Effector CD8-positive, alpha-beta T cell (primary cell): ENCODE measurements around the gene TMEM171.

ENCODE experiments used
- DNase-seq: peaks from one replicate; lab custom pipeline; 2025; lab: John Stamatoyannopoulos, UW

TMEM171 gene

DNA sequence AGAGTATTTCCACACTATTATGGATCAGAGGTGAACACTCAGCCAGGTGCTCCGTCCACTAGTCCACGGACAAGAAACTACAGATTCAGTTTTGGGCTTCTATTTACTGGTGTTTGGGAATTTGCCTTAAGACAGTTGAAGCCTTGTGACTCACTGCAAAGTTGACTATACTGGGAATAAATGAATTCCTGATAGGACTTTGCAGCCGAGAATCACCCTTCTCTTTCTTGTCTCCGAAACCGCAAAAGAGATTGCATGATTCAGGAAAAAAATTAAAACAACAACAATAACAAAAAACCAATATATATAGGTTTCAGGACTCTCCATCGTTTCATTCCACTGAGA is 716 bp downstream of the TMEM171 start:
- no peak for DNase-seq

DNA sequence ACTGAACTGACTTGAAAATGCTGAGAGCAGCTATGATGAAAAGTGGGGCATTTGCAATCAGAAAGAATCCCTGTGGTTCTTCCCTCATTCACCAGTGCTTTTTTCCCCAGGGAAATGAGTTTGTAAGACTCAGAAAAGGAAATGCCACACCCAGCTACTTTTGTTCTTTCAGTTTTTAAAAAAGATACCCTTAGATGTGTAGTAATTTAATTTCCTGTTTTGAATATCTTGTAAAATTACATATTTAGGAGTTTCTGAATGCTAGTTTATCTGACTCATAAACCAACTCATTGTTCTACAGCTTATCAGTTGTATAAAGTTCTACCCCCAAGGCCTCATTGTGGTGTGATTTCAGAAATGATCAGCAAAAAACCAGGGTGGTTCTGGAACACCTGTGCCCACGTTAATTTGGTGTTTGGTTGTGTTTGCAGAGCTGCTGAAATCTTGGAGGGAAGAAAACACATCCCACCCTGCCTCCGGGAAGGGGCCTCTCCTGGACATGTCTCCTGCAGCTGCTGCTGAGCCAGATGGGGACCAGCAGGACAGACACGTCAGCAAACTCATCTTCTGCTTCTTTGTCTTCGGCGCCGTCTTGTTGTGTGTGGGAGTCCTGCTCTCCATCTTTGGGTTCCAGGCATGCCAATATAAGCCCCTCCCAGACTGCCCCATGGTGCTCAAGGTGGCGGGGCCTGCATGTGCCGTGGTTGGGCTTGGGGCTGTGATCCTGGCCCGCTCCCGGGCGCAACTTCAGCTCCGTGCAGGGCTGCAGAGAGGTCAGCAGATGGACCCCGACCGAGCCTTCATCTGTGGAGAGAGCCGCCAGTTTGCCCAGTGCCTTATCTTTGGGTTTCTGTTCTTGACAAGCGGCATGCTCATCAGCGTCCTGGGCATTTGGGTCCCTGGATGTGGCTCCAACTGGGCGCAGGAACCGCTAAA is 2.8 kb downstream of the TMEM171 start:
- DNase-seq, result no peak

DNA sequence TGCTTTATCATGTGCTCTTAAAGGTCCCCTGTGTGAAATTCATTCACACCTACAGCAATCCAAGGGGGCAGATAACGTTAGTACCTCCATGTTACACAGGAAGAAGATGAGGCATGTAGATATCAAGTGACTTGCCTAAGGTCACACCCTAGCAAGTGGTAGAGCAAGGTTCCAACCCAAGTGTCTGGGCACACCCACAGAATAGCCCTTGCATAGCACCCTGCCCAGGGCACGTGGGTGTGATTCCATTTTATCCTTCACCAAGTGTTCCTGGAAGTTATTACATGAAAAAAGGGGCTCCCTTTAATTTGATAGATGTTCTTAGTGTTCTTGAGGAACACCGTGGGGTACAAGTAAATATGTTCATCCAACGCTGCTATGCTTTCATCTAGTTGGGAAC is 4.9 kb downstream of the TMEM171 start:
- no peak for DNase-seq

DNA sequence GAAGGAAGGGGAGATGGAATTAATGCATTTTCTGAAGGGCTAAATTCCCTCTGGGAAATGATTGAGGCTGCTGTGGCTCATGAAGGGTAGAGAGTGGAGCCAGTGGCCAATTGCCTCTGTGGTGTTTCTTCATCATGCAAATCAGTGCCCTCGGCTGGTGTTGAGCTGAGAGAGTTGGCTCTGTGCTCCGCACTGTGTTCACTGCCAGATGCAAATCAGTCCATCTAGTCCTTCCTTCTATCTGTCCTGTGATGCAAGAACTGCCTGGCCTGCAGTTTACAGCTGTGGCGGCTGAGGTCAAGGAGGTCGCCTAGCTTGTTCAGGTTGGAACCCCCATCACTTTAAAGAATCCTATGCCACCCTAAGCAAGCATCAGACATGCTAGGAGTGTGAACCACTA is 6.0 kb downstream of the TMEM171 start:
- no peak for DNase-seq

DNA sequence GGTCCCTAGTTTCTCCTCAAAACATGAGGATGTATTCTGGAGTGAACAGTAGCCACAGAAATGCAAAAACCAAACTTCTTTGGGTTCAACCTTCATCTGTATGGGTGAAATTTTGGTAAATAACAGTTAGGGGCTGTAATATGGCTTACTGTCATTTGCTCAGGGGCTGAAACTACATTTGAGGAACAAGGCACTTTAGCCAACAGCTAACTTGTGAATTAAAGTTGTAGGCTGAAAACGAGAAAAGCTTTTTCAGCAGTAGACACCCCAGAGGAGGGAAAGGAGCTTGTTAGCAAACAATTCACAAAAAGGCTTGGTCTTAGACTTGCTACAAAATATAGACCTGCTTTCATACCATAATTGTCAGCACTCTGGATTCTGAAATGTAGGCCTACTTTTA is 6.6 kb downstream of the TMEM171 start:
- no peak for DNase-seq

DNA sequence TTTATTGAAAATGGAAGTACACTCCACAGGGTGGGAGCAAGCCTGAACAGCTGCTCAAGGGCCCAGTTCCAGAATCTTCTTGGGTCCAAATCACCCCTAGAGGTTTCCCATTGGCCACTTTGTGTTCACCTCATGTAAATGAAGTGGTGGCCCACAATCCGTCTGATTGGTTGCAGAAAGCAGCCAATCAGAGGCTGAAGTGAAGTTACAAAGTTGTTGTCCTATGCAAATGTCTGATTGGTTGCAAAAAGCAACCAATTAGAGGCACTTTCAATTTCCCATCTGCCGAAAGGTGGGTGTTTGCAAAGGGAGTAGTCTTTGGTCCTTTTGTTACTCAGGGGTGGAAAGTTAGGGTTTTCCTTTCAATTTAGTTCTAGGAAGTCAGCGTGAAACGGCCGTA is 8.8 kb downstream of the TMEM171 start:
- DNase-seq, result no peak

DNA sequence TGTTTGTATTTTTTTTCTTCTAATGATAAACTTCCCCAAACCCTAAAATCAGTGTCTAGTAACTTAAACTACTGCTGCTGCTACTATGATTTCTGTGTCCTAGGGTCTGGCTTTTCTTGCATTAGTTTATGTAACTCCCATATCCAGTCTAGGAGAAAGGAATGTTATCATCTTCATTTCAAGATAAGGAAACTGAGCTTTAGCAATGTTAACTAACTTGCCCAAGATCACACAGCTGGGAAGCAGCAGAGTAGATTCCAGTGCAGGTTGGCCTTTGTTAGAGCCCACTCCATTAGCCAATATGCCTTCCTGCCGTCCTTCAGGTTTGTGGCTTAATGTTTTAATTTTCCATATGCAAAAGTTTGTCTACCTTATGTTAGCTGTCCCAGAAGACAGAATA is 10.4 kb downstream of the TMEM171 start:
- no peak for DNase-seq

DNA sequence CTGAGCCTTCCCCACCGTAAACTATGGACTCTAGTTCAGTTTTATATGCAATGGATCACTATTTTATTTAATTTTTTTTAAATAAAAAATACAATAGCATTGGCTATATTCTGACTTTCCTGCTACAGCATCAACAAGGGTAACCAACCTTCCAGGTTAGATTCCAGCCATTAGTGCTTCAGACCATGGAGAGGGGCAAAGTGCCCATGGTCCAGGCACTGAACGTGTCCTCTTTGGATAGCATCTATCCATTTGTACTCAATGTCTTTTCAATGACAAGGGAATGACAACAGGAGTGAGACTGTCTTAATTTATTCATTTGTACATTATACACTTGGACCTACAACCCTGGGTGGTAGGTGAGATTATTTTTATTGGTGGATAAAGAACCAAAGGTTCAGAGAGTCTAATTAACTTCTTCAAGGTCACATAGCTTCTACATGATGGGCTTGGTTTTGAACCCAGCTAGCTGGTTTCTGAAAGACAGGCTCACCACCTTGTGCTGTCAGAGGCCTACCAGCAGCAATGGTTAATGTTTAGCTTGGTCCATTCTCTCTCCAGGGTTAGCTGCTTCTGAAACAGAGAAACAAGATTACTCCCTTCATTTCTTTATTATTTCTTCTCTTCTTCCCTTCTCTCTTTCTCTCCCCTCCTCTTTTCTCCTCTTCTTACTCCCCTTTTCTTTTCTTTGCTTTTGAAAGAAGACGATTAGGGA is 11.5 kb downstream of the TMEM171 start:
- DNase-seq, result no peak

DNA sequence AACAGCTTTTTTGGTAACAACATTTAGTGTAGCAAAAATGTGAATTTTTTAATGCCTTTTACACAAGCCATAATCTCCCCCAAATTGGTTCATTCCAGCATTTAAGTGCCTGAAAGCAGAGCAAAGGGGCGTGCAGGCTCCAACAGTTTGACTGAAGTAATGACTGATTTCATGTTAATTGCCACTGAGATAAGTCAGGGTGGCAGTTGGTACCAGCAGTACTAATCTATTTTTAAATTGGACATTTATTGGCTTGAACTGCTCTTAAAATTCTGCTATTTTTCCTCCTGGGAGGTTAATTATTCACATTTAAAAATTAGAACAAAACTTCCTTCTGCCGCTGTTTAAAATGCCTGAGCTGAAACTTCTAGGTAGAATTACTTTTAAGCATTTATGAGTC is 12.4 kb downstream of the TMEM171 start:
- no peak for DNase-seq

DNA sequence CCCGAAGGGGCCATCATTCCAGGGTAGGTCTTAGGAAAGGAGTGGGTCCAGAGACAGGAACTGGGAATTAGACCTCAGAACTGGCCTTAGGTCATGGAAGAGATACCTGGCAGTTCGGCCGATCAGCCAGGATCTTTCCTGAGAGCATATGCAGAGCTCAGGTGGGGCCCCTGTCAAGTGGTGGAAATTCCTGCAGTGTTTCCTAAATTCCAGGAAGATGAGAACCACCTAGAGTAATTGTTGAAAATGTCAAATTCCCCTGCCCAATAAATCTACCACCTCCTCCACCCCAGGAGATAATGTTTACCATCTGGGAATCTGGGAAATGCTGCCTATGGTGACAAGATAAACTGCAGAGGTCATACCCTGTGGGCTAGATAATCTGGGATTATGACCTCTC is 14.6 kb downstream of the TMEM171 start:
- no peak for DNase-seq

DNA sequence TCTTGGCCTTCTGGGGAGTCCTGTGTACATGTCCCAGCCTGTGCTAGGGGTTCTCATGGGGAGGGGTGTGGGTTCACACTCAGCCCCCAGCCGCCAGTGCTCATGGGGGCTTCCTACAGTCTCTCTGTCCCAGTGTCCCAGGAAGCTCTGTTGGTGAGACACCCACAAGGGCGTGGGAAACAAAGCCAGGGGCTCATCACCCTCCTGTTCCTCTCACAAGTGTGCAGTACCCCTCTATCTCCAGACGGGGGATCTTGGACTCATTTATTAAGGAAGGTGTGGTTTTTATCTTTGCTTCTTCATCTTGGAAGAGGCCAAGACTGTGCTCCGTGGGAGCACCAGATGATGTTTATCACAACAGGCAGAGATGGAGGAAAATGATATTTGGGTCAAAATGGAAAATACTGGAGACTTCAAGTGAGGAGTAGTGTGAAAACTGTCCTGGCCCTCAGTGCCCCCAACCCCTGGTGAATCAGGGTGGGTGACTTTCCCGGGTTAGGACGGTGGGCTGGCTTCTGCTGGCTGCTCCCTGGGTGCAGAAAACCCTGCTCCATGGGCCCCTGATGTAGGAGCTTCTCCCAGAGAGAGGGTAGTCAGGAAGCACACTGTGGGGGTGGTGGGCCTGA is 15.2 kb downstream of the TMEM171 start:
- DNase-seq, result no peak

DNA sequence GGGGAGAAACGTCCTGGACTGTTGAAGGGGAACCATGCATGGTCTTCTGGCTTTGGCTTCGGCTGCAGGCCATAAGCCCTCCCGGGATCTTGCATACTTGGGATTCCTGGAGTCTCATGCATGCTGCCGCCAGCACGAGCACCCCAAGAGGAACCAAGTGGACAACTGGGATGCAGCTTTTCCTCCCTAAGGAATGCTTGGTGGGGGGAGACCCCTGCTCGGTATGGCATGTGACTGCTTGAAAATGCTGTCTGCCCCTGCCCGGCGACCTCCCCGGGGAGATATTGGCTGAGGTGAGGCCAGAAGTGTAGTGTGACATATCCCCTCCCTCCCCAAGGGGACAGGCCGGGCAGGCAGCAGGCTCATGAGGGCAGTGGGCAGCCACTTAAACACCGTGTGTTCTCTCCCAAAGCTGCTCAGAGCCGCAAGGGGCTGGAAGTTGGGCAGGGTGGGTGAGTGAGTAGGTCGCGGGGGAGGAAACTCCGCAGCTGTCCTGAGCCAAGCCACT is 15.7 kb downstream of the TMEM171 start:
- no peak for DNase-seq

DNA sequence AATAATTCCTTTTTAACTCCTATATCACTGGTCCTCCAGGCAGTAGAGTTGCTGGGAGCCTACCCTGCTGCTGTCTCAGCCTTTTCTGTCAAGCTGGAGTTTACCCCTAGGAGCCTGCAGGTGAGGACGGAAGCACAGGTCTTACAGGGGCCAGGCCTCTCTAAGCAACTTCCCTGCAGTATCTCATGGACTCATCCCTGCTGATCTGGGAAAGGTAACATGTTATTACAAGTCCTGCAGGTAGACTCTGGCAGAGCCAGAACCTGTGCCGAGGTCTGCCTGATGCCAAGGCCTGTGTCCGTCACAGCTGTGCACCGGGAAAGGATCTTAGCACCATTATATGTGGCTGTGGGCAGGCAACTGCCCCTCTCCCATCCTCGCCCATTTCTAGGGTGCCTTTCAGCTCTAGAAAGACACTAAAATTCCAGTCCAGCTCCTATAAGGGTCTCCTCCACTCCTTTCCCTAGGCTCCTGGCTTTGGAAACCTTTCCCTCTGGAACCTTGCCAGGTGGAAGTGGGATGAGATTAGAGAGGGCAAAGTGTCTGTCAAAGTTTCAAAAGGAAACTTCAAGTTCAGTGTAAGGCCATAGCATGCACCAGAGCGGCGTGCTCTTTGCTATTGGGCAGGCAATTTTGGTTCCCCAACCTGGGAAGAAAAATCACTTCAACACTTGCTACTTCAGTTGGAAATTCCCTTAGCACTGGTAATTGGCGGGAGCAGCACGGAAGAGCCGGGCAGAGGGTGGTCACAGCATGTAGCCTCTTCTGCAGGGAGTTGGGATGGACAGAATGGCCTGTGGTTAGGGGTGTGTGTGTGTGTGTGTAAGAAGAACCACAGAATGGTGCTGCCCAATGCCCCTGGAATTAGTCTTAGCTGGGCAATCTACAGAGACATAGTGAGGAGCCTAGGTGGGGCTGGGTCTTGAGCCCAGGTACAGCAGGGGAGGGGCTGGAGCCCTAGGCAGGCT is 17.5 kb downstream of the TMEM171 start:
- DNase-seq, result no peak

DNA sequence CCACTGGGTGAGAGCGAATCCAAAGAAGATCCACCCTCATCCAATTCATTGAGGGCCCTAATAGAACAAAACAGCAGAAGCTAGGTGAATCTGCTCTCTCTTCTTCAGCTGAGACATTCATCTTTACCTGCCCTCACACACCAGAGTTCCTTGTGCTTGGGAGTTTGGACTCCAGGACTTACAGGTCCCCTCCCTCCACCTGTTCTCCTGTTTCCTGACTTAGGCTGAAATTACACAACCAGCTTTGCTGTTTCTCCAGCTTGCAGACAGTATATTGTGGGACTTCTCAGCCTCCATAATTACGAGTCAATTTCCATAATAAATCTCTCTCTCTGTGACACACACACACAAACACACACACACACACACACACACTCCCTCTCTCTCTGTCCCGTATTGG is 19.1 kb downstream of the TMEM171 start:
- DNase-seq, result no peak

DNA sequence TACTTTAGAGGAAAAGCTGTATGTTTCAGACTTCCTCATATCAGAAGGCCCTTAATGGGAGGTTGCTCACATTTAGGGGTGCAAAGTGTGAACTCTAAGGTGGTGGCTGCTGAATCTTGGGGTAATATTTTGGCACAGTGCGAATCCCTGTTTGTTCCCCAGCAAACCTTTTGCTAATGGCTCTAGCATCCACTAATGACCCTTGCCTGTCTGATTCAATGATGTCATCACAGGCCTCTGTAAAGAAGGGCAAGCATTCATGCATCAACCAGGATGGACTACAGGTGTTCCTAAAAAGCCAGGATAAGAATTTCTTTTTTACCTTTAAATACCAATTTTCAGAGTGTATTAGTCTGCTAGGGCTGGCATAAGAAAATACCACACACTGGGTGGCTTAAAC is 20.4 kb downstream of the TMEM171 start:
- no peak for DNase-seq

DNA sequence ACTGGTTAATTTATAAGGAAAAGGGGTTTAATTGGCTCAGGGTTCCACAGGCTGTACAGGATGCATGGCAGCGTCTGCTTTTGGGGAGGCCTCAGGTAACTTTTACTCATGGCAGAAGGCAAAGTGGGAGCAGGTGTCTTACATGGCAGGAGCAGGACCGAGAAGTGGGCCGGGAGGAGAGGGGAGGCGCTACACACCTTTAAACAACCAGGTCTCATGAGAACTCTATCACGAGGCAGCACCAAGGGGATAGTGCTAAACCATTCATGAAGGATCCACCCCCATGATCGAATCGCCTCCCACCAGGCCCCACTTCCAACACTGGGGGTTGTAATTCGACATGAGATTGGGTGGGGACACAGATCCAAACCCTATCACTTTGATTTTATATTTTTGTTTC is 21.7 kb downstream of the TMEM171 start:
- DNase-seq, result no peak

DNA sequence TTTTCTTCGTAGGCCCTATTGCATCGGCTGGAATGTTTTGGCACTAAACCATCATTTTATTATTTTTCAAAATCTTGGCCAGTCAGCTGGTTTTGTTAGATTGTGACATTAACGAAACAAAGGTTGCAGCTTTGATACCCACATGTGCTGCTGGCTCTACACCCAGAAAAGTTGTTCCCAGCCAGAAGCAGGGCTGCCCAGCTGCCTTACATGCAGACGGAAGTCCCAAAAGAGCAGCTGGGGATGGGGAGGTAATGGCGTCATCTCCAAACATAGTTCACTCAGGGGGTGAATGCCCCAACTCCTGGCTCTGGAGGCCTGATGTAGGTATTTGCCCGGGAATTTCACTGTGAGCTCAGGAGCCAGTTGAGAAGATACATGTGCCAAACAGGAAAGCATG is 23.3 kb downstream of the TMEM171 start:
- no peak for DNase-seq

DNA sequence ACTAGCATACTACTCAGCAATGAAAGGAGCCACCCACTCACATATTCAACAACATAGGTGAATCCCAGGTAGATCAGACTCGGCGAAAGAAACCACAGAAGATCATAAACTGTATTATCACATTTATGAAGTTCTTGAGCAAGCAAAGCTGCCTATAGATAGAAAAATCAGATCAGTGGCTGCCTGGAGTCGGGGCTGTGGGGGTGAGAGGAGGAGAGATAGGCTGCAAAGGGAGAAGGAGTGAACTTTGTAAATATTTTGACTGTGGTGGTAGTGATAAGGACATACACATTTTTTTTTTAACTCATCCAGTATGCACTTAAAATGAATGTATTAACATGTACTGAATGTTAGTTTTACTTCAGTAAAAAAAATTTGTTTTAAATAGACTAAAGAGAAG is 29.2 kb downstream of the TMEM171 start:
- no peak for DNase-seq

DNA sequence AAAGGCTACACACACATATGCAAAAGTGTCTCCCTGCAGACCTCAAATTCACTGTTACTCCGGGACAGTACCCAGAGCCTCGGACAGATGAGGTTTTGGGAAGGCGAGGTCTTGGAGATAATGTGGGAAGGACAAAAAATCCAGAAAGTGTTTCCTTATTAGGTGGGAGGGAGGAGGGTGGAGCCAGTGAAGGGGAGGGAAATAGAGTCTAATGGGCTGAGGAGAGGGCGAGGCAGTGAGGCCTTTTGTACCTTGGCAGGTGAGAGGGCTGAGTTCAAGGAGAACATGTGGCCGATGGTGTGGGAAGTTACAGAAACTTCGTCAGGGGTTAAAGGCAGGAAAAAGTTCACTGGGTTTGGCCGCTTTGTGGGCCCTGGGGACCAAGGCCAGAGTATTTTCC is 30.5 kb downstream of the TMEM171 start:
- DNase-seq, result no peak

DNA sequence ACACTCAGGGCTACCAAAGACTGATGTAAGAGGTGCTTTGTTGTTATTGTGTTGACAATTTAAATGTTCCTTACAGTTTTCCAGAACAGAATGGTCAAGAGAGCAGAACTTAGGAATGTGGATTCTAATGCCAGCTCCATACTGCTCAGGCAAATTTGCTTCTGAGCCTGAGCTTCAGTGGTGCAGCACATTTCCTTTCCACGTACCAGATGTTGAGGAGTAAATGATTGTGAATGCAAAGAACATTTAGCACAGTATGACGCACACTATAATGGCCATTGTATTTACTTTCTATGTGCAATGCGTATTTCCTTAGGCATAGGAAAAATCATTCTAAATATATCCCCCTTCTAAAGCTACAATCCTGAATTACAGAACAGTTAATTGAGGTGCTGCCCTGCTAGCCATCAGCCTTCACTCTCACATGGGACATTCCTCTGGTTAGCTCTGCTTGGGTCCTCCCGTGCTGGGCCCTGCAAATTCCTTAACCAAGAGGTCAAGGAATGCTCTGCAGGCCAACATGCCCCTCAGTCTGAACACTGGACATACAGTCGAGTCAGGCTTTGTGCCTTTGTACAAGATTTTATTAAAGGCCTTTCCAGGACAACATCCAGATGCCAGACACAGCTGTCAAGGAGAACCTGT is 31.5 kb downstream of the TMEM171 start:
- DNase-seq, result no peak
